GM23248 (cell line): ENCODE results near the gene PARP15. TPM values are rescaled to one million over a fixed set of nuclear protein-coding genes. Genes with fewer than 3 reads are reported as not detected.

ENCODE experiments used
- DNase-seq: peaks from one replicate; pipeline ENCODE4 v3.0.0-alpha.2; 2015
- H2AFZ ChIP-seq: fragments of 200-600 bp; sonication (generic); 2 replicates; pipeline ENCODE4 v1.6.1; 2016; ENCODE audit warnings: antibody characterized with exemption
- H3F3A ChIP-seq: fragments of 200-600 bp; sonication (generic); 2 replicates; pipeline ENCODE4 v1.6.1; 2016; ENCODE audit warnings: mild to moderate bottlenecking, antibody characterized with exemption, mixed run types; ENCODE audit not compliant: insufficient read depth
- H3K27ac ChIP-seq: fragments of 200-600 bp; sonication (generic); 2 replicates; pipeline ENCODE4 v1.5.1; 2016; ENCODE audit warnings: mild to moderate bottlenecking
- H3K27me3 ChIP-seq: fragments of 200-600 bp; sonication (generic); replicated peaks from 2 replicates; pipeline ENCODE4 v1.6.1; 2016; ENCODE audit warnings: mild to moderate bottlenecking; ENCODE audit not compliant: insufficient read depth
- H3K36me3 ChIP-seq: fragments of 200-600 bp; sonication (generic); 2 replicates; pipeline ENCODE4 v1.6.1; 2016; ENCODE audit warnings: low read depth, mild to moderate bottlenecking
- H3K4me1 ChIP-seq: fragments of 200-600 bp; sonication (generic); 2 replicates; pipeline ENCODE4 v1.6.1; 2016; ENCODE audit warnings: mild to moderate bottlenecking; ENCODE audit not compliant: insufficient read depth
- H3K4me2 ChIP-seq: fragments of 200-600 bp; sonication (generic); one replicate; pipeline ENCODE4 v1.6.1; 2016; ENCODE audit warnings: mild to moderate bottlenecking; ENCODE audit not compliant: unreplicated experiment
- H3K4me3 ChIP-seq: fragments of 200-600 bp; sonication (generic); 2 replicates; pipeline ENCODE4 v1.5.1; 2016; ENCODE audit warnings: mild to moderate bottlenecking
- H3K79me2 ChIP-seq: fragments of 200-600 bp; sonication (generic); 2 replicates; pipeline ENCODE4 v1.6.1; 2016; ENCODE audit warnings: mild to moderate bottlenecking; ENCODE audit not compliant: insufficient read depth
- H3K9ac ChIP-seq: fragments of 200-600 bp; sonication (generic); 2 replicates; pipeline ENCODE4 v1.6.1; 2016; ENCODE audit warnings: mild to moderate bottlenecking
- H3K9me2 ChIP-seq: fragments of 200-600 bp; sonication (generic); 2 replicates; pipeline ENCODE4 v1.6.1; 2016; ENCODE audit warnings: mixed run types, mild to moderate bottlenecking, moderate library complexity; ENCODE audit not compliant: insufficient read depth
- H3K9me3 ChIP-seq: fragments of 200-600 bp; sonication (generic); one replicate; pipeline ENCODE4 v1.6.1; 2017; ENCODE audit warnings: low read depth
- H4K20me1 ChIP-seq: fragments of 200-600 bp; sonication (generic); 2 replicates; pipeline ENCODE4 v1.6.0; 2016; ENCODE audit not compliant: insufficient read depth
- EZH2 ChIP-seq: fragments of 200-600 bp; sonication (generic); IDR thresholded peaks from 2 replicates; pipeline ENCODE4 v1.6.1; 2018; ENCODE audit warnings: antibody characterized with exemption, mild to moderate bottlenecking; ENCODE audit not compliant: insufficient read depth, poor library complexity, severe bottlenecking
- EZH2phosphoT487 ChIP-seq: fragments of 200-600 bp; sonication (generic); IDR thresholded peaks from 2 replicates; pipeline ENCODE4 v1.6.1; 2018; ENCODE audit warnings: antibody characterized with exemption, moderate library complexity, mild to moderate bottlenecking, low read depth; ENCODE audit not compliant: insufficient read depth
- WGBS, 2 experiments: methylation state at CpG; one replicate each; pipeline ENCODE4 v1.1.6; 2015 to 2017; ENCODE audit warnings: low lambda C conversion rate in 2 of 2, low coverage in 1 of 2; ENCODE audit errors: missing lambda C conversion rate in 2 of 2; 5-methylcytosine and 5-hydroxymethylcytosine counted together
- in situ Hi-C: fragments of 300-500 bp; cut with MboI; formaldehyde crosslinking; loops from 2 replicates; pipeline ENCODE4 v1.15.0; 2020
- polyA plus RNA-seq: library from polyadenylated mRNA; unstranded; fragments of >200 nt; fragmentation: Nextera tagmentation; extraction: Ambion mirVana; gene quantifications from 2 replicates; pipeline ENCODE4 v1.2.1, GENCODE V29; 2016
- total RNA-seq: library from RNA; depleted of rRNA; stranded (reverse); fragments of >200 nt; shearing (Covaris generic); gene quantifications from 2 replicates; pipeline ENCODE4 v1.2.3, GENCODE V29; 2014

Gene PARP15
- total and polyA plus RNA-seq, 2 experiments from 2014 or later, result under 0.01 to 0.29 TPM

DNA sequence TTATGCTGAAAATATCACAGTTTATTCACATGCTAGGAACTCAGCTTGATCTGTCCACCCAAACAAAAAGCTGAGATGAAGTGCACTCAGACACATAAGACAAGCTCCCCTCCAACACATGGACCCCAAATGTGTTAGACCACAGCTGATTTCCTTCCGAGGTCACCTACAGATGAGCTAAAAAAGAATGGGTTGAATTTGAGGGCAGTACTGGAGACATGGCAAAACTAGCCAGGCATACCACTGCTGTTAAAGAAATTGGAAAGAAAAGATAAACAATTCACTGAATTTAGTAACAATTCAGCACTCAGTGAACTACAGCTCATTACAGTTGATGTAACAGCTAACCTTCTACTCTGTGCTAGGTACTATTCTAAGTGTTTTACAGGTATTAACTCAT is 28.8 kb upstream of the PARP15 start:
- no peaks in the 10 kb centered on the region for H3K27me3 ChIP-seq
- H3K4me2 ChIP-seq, result no peak overlapping the region
- H3K4me3 ChIP-seq, result no peak overlapping the region
- no peaks in the 10 kb centered on the region for H3K79me2 ChIP-seq
- H3K9me3 ChIP-seq, result no peaks in the 10 kb centered on the region
- WGBS, 2 experiments, result 48 to 53% methylated on average over 1 of the region's 1 CpG
- in situ Hi-C loops, result no loop called here
- no peak overlapping the region for H2AFZ ChIP-seq
- DNase-seq, result no peak
- H3K9me2 ChIP-seq, result no peaks in the 10 kb centered on the region
- TF ChIP-seq EZH2 (no peak), EZH2phosphoT487 (no peak)
- H4K20me1 ChIP-seq, result no peaks in the 10 kb centered on the region
- no peaks in the 10 kb centered on the region for H3F3A ChIP-seq
- H3K36me3 ChIP-seq, result peaks cover 5% of the 10 kb centered on the region; the same call in 1 of the 2 replicates
- H3K4me1 ChIP-seq, result no peaks in the 10 kb centered on the region
- no peak overlapping the region for H3K9ac ChIP-seq
- no peak overlapping the region for H3K27ac ChIP-seq

DNA sequence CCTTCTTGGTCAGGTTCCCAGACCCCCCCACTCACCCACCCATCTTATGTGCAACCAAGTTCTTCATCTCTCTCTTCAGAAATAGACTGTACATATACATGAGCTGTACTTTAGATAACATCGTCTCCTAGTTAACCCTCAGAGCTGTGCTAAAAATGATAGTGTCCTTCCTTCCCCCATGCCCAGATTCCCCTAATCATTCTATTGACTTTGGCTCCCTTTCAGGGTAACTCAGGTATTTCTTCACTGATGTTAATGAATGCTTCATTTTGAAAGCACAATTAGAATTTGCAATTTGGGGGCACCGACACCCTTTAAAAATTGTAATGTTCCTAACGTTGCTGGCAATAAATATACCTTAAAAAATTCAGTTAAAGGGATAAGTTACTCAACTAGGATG is 24.3 kb upstream of the PARP15 start:
- 70 to 74% methylated on average over 3 of the region's 3 CpGs for WGBS, 2 experiments
- no peaks in the 10 kb centered on the region for H3K9me2 ChIP-seq
- TF ChIP-seq EZH2, result no peak
- TF ChIP-seq EZH2phosphoT487, result no peak

DNA sequence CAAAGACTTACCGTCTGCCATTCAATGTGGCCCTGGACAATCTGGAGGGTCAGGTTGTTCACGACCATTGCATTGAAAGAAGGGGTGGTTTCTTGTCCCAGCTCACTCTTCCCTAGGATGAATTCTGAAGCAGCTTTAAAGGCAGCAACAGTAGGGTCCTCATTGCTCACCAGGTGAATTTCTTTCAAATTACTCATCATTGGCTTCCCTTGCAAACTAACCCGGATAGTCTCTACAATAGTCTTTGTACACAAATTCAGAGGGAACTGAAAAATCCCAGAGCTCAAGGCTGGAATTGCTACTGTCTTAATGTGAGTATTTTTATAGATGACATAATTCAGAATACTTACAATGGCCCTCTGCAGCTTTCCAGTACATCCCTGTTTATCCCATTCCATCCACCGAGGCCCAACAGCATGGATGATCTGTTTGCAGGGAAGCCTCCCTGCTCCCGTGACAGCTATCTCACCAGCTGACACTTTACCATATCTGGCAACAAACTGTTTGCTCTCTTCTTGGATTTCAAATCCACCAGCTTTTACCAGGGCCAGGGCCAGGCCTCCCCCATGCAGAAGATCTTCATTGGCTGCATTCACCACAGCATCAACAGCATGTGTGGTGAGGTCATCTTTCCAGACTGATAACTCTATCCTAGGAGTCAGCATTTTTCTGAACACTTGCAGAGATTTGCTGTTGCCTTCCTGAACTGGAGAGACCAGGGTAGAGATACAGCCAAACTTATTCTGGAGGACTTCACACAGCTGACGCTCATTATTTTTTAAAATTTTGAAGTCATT is 22.0 kb upstream of the PARP15 start:
- Histone ChIP-seq H4K20me1 (no peaks in the 10 kb centered on the region), H3K9me2 (no peaks in the 10 kb centered on the region), H3K79me2 (no peaks in the 10 kb centered on the region), H3K4me1 (no peaks in the 10 kb centered on the region), H3K9ac (no peak overlapping the region), H3K4me2 (no peak overlapping the region), H3K4me3 (no peak overlapping the region), H3K36me3 (no peaks in the 10 kb centered on the region; the same call in 1 of the 2 replicates), H3K27ac (no peak overlapping the region), H3F3A (no peaks in the 10 kb centered on the region), H2AFZ (no peak overlapping the region), H3K27me3 (no peaks in the 10 kb centered on the region), H3K9me3 (no peaks in the 10 kb centered on the region)
- WGBS, 2 experiments, result 44 to 49% methylated on average over 6 of the region's 6 CpGs
- in situ Hi-C loops, result no loop called here
- peak; percentile 32 for DNase-seq
- TF ChIP-seq EZH2phosphoT487 (no peak), EZH2 (no peak)

More for the DNA sequence above, 24.3 kb upstream of the PARP15 start:
- H3K36me3 ChIP-seq, result no peaks in the 10 kb centered on the region; the same call in 1 of the 2 replicates
- H3K9ac ChIP-seq, result no peak overlapping the region
- H3K4me1 ChIP-seq, result no peaks in the 10 kb centered on the region
- H3F3A ChIP-seq, result no peaks in the 10 kb centered on the region
- no peak overlapping the region for H3K27ac ChIP-seq
- H3K4me2 ChIP-seq, result no peak overlapping the region
- H3K4me3 ChIP-seq, result no peak overlapping the region
- in situ Hi-C loops, result no loop called here
- H3K79me2 ChIP-seq, result no peaks in the 10 kb centered on the region
- H3K27me3 ChIP-seq, result no peaks in the 10 kb centered on the region
- no peak for DNase-seq
- H2AFZ ChIP-seq, result no peak overlapping the region
- H3K9me3 ChIP-seq, result no peaks in the 10 kb centered on the region
- H4K20me1 ChIP-seq, result no peaks in the 10 kb centered on the region

DNA sequence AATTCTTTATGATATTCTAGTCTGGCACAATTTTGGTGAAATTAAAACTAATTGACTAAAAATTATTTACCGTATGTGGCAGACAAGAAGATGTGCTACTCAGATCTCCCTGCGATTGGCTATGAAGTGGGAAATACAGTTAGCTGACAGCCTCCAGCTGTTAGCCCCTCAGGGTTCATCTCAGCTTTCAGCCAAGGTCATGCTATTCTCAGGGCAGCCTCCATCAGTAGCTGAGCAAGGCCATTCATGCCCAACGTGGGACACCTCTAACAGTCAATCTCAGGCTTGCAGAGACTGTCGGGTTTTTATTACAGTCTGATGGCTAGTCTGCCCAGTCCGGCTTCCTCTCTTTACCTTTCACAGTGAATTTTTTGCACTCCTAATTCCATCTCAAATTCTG is 20.1 kb upstream of the PARP15 start:
- Histone ChIP-seq H3K4me3 (no peak overlapping the region), H3K9me3 (no peaks in the 10 kb centered on the region), H3K4me2 (no peak overlapping the region), H3K27me3 (no peaks in the 10 kb centered on the region), H4K20me1 (no peaks in the 10 kb centered on the region), H3K9me2 (no peaks in the 10 kb centered on the region), H2AFZ (no peak overlapping the region), H3K27ac (no peak overlapping the region), H3F3A (no peaks in the 10 kb centered on the region), H3K9ac (no peak overlapping the region), H3K36me3 (no peaks in the 10 kb centered on the region; the same call in 1 of the 2 replicates), H3K79me2 (no peaks in the 10 kb centered on the region), H3K4me1 (no peaks in the 10 kb centered on the region)
- TF ChIP-seq EZH2phosphoT487 (no peak), EZH2 (no peak)
- WGBS, 2 experiments, result 91 to 94% methylated on average over 5 of the region's 5 CpGs
- DNase-seq, result no peak
- in situ Hi-C loops, result no loop called here
